ENCODE results near the gene EHMT1.
"Not testable (repeated sequence)": the region's sequence is repeated elsewhere in the genome, so short reads cannot be mapped to it uniquely, and the experiment has no call there.

Gene EHMT1

DNA sequence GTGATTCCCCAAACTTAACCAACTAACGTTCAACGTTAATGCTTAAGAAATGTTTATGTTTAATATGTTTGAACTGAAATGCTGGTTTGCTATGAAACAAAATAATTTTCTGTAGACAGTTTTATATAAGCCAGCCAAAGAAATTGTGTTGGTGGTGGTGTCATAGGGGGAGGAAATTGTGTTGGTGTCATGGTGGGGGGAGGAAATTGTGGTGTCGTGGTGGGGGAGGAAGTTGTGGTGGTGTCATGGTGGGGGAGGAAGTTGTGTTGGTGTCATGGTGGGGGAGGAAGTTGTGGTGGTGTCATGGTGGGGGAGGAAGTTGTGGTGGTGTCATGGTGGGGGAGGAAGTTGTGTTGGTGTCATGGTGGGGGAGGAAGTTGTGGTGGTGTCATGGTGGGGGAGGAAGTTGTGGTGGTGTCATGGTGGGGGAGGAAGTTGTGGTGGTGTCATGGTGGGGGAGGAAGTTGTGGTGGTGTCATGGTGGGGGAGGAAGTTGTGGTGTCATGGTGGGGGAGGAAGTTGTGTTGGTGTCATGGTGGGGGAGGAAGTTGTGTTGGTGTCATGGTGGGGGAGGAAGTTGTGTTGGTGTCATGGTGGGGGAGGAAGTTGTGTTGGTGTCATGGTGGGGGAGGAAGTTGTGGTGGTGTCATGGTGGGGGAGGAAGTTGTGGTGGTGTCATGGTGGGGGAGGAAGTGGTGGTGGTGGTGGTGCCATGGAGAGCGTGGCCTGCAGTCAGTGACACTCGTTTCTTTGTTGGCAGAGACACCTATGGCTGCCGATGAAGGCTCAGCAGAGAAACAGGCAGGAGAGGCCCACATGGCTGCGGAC, 97.3 kb downstream of the EHMT1 start:
- DNase-seq (ENCODE audit: low read depth in 2 of 2, low spot score in 1 of 2) = not testable (repeated sequence)

- no peak for DNase-seq (ENCODE audit: low read depth in 2 of 2, low spot score in 1 of 2)
Observed at GRCh38 chr9:137716694-137717287, 98.0 kb downstream of the EHMT1 start.

GRCh38 chr9:137717776-137718327, 99.0 kb downstream of the EHMT1 start:
- no peak for DNase-seq (ENCODE audit: low read depth in 2 of 2, low spot score in 1 of 2)

DNA sequence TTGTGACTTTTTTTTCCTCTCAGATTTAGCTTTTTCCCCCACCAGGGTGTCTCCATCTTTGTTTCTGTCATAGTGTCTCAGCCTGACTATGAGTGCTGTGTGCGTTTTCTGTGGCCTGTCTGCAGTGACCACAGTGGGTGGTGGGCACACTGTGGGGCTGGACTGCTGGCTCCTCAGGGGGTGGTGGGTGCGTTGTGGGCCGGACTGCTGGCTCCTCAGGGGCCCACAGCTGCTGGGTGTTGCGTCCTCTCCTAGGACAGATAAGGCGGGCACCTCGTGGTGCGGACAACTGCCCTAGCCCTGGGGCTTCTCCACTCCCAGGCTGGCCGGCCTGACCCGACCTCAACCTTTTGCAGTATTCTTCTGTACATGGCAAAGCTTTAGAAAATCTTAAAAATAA, 100.4 kb downstream of the EHMT1 start:
- no peak for DNase-seq (ENCODE audit: low read depth in 2 of 2, low spot score in 1 of 2)

- DNase-seq (ENCODE audit: low read depth in 2 of 2, low spot score in 1 of 2) = no peak
Observed at GRCh38 chr9:137720571-137721110, 101.8 kb downstream of the EHMT1 start.

- DNase-seq (ENCODE audit: low read depth in 2 of 2, low spot score in 1 of 2) = no peak
Observed at GRCh38 chr9:137721479-137721878, 102.7 kb downstream of the EHMT1 start.

GRCh38 chr9:137721899-137722298, 103.1 kb downstream of the EHMT1 start:
- DNase-seq (ENCODE audit: low read depth in 2 of 2, low spot score in 1 of 2) = no peak

- no peak for DNase-seq (ENCODE audit: low read depth in 2 of 2, low spot score in 1 of 2)
Observed at GRCh38 chr9:137722481-137722880, 103.7 kb downstream of the EHMT1 start.

GRCh38 chr9:137723356-137723755, 104.6 kb downstream of the EHMT1 start:
- DNase-seq (ENCODE audit: low read depth in 2 of 2, low spot score in 1 of 2) = not testable (repeated sequence)

- DNase-seq (ENCODE audit: low read depth in 2 of 2, low spot score in 1 of 2) = no peak
Observed at GRCh38 chr9:137723783-137724445, 105.1 kb downstream of the EHMT1 start.

GRCh38 chr9:137724818-137725240, 106.0 kb downstream of the EHMT1 start:
- no peak for DNase-seq (ENCODE audit: low read depth in 2 of 2, low spot score in 1 of 2)

GRCh38 chr9:137725598-137725997, 106.8 kb downstream of the EHMT1 start:
- no peak for DNase-seq (ENCODE audit: low read depth in 2 of 2, low spot score in 1 of 2)

GRCh38 chr9:137726336-137726735, 107.5 kb downstream of the EHMT1 start:
- DNase-seq (ENCODE audit: low read depth in 2 of 2, low spot score in 1 of 2) = not testable (repeated sequence)

GRCh38 chr9:137726764-137727163, 108.0 kb downstream of the EHMT1 start:
- no peak for DNase-seq (ENCODE audit: low read depth in 2 of 2, low spot score in 1 of 2)

- no peak for DNase-seq (ENCODE audit: low read depth in 2 of 2, low spot score in 1 of 2)
Observed at GRCh38 chr9:137727716-137728115, 108.9 kb downstream of the EHMT1 start.

- no peak for DNase-seq (ENCODE audit: low read depth in 2 of 2, low spot score in 1 of 2)
Observed at GRCh38 chr9:137728444-137729311, 109.9 kb downstream of the EHMT1 start.

GRCh38 chr9:137731216-137731946, 112.6 kb downstream of the EHMT1 start:
- no peak for DNase-seq (ENCODE audit: low read depth in 2 of 2, low spot score in 1 of 2)

- no peak for DNase-seq (ENCODE audit: low read depth in 2 of 2, low spot score in 1 of 2)
Observed at GRCh38 chr9:137731947-137732813, 113.4 kb downstream of the EHMT1 start.

DNA sequence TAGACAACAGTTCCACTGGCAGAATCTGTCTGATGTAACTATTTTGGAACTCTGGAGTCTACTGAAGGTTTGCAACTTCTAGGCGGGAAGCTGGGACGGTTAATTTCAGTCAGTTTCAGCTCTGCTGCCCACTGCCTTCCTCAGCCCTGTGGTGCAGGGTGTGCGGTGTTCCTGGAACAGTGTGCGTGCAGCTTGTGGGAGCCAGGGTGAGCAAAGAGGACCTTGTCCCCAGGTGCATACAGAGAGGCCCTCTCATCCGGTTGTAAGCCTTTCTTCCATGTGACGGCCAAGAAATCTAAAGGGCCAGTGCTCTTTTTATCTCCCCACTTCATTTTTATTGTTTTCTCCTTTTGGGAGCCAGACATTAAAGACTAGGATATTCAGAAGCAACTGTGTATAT, 114.6 kb downstream of the EHMT1 start:
- no peak for DNase-seq (ENCODE audit: low read depth in 2 of 2, low spot score in 1 of 2)
